GM21786 (cell line): ENCODE results near the gene DYNC2H1.

Experiments
- ATAC-seq: cut with Tn5 transposase; IDR thresholded peaks from one replicate; pipeline ENCODE4 v1.9.1; 2021; ENCODE audit not compliant: unreplicated experiment

The DYNC2H1 gene

DNA sequence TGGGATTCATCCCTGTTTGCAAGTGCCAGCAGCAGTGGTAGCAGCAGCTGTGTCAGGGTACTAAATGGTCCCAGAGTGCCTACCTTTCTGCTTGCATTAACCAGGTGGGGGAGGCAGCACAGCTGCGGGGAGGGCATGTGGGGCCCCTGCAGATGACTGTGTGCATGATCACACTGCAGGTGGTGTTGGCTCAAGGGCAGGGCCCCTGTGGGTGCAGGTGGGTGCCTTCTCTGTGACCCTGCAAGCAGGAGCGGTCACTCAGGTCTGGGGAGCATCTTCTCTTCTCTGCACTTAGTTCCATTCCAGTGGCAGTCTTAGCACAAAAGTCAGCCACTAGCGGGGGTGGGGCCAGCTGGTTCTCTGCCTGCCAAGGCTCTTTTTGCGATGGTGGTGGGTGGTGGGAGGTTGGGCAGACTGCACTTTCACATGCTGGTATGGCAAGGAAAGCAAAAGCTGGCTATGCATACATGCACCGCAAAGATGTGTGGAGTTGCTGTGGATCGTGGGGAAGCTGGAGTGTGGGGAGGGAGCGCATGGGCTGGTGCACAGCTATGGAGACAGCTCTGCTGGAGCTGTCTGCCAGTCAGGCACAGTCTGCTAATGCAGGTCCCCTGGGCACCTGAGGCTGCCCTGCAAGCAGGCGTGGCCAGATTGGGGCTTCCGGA lies 157.1 kb downstream of the DYNC2H1 start:
- ATAC-seq: no peak

DNA sequence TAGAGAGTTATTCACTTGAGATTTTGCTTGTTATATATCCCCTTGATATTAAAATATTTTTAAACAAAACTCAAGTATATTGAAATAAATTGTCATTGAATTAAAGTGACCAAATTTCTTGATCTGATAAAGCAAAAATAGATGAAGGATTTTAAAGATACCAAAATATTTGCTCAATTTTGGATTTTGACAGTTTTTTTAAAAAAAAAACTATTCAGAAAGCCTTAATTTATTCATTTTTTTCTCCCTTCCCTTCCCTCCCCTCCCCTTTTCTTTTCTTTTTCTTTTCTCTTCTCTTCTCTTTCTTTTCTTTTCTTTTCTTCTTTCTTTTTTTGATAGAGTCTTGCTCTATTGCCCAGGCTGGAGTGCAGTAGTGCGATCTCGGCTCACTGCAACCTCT lies 163.7 kb downstream of the DYNC2H1 start:
- no peak for ATAC-seq

DNA sequence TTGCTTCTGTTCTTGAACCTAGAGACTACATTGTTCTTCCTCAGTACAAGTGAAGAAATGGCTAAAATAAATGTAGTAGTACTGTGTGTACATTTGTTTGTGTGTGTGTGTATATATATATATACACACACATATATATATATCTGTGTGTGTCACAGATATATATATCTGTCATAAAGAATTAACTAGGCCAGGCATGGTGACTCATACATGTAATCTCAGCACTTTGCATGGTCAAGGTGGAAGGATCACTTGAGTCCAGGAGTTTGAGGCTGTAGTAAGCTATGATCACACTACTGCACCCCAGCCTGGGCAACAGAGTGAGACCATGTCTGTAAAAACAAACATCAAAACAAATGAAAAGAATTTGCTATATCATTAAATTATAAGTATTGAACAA lies 164.8 kb downstream of the DYNC2H1 start:
- ATAC-seq: no peak

DNA sequence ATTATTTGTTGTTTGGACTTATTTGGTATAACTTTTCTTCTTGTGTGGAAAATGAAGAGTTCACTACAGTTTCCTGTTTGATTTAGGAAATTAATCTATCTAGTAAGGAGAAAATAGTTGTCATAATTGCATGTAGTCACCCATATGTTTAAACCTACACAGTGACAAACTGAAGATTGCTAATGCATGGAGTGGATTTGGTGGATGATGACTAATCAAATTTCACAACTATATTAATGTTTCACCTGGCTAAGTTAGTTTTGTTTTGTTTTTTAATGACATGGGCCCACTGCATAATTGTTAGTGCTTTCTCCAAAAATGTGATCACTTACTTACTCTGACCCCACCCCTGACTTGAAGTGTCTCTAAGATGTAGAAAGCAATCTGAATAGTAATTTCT lies 170.6 kb downstream of the DYNC2H1 start:
- ATAC-seq: no peak

DNA sequence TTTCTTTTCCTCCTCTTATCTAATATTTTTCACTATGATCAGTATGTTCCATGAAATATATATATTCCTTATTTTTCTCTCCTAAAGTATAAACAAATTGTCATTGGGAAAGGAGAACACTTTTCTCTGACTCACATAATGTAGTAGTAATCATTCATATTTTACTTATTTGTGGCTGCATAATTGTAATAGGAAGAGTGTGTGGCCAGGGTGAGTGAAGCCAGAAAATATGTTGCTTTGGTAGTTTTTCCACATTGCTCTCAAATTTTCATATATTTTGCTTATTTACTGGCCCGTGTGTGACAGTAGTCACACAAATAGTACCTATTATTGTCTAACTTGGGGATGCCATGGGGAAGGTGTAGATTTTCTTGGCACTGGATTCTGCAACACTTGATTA lies 172.1 kb downstream of the DYNC2H1 start:
- ATAC-seq: no peak

DNA sequence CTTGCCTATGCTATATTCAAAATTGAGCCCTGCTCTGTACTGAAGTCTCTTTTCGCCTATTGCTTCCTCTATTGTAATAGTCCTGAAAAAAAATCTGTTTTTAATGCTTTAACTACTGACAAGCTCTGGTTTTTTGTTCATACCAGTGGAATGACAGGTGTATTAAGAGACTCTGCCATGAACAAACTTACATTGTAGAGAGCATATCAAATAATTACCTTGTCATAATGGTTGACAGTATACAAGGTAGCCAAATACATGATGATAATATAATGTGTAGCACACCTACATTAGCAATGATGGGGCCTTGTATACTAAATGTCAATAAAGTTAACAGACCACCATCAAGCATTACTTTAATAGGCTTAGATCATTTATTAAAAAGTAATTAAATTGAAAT lies 175.0 kb downstream of the DYNC2H1 start:
- no peak for ATAC-seq

DNA sequence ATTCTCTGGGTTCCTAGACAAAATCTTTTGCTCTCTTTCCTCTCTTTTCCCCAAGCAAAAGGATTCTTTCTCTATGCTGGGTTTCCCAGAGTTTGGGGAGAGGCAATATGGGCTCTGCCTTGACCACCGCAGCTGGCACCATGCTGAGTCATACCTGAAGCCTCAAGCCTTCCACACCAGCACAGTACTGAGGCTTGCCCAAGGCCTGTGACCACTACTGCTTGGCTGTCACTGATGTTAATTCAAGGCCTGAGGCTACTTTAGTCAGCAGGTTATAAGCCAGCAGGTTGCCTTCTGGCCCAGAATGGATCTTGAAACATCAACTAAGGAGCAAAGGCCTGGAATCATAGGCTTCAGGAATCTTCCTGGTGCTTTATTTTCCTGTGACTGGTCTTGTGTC lies 185.3 kb downstream of the DYNC2H1 start:
- ATAC-seq: no peak

DNA sequence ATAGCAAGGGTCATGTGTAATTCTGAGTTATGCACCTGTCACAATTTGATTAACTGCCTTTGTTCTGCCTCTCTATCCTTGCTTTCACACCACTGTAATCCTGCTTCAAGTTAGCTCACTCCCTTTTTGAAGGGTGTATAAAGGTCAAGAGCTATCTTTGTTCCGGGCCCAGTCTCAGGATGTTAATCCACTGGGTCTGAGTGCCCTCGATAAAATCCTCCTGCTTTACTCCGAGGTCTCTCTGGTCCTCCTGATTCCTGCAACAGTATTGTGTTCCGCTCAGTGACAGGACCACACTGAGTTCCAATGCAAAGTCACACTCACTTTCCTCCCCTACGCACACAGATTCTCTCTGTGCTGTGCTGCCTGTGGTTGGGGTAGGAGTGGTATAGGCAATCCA lies 186.5 kb downstream of the DYNC2H1 start:
- ATAC-seq: no peak

DNA sequence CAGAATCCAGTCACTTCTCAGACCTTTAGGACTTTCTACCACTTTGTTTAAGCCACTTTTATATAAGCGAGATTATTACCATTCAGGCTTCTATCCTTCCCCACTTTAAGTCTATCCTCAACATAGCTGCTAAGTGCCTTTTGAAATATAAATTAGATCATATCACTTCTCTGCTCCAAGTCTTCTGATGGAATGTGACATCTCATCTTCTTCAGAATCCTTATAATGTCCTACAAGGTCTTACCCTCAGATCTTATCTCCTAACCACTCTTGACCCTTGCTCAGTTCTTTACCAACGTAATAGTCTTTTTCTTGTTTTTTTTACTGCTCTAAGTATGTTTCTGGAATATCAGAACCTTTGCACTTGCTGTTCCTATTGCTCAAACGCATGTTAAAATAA lies 188.7 kb downstream of the DYNC2H1 start:
- ATAC-seq: no peak

DNA sequence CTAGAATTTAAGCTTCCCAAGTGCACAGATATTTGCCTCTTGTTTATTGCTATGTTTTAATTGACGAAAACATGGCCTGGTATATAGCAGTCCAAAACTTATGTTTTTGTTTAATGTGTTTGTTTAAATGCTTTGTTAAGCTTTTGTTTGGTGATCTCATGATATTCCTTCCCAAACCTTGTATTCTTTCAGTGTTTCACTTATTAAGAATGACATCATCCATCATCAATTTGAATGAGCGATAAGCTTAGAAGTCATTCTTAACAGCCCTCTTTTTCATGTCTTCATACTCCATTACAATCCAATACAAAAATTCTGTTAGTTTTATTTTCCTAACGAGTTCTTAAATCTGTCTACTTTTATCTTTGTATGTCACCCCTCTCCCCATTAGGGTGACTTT lies 206.0 kb downstream of the DYNC2H1 start:
- ATAC-seq: no peak

DNA sequence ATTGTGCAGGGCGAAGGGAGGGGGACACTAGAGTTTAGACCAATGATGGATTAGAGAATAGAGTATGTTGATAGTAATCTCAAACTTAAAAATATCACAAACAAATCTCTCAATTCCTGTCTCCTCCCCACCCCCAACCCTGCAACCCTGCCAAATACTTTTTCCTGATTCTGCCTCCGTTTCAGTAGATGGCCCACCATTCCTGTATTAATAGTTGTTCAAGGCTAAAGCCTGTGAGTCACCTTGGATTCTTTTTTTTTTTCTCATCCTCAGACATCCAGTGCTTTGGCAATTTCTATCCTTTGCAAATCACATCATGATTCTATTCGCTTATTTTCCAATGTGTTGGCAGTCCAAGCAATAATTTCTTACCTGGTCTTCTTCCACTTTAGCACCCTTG lies 207.9 kb downstream of the DYNC2H1 start:
- ATAC-seq: no peak

DNA sequence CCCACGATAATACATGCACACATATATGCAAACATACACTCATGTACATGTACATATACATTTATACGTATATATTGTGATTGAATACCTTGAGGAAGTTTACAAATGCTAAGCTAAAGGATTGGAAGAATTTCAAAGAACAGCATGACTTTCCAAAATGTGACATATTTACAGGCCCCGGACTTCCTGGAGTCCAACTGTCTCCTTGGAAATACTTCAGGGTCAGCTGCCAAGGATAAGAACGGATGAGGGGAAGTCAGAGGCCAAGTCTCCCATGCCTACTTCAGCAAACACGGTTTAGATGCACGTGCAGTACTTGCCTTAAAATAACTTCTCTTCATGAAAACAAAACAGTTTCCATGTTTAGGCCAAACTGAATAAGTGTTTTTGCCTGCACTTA lies 213.6 kb downstream of the DYNC2H1 start:
- ATAC-seq: no peak

DNA sequence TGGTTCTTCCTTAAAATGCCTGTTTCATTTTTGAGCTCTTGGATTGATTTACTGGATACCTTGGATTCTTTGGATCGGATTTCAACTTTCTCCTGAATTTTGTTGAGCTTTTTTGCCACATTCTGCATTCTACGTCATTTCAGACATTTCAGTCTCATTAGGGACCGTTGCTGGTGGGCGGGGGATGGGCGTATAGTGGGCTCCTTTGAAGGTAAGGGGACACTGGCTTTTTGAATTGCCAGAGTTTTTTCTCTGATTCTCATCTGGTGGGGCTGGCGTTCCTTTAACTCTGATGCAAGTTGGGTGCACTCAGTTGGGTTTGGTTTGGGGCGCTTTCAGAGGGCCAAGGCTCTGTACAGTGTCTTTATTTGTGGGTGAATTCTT lies 216.5 kb downstream of the DYNC2H1 start:
- ATAC-seq: no peak

DNA sequence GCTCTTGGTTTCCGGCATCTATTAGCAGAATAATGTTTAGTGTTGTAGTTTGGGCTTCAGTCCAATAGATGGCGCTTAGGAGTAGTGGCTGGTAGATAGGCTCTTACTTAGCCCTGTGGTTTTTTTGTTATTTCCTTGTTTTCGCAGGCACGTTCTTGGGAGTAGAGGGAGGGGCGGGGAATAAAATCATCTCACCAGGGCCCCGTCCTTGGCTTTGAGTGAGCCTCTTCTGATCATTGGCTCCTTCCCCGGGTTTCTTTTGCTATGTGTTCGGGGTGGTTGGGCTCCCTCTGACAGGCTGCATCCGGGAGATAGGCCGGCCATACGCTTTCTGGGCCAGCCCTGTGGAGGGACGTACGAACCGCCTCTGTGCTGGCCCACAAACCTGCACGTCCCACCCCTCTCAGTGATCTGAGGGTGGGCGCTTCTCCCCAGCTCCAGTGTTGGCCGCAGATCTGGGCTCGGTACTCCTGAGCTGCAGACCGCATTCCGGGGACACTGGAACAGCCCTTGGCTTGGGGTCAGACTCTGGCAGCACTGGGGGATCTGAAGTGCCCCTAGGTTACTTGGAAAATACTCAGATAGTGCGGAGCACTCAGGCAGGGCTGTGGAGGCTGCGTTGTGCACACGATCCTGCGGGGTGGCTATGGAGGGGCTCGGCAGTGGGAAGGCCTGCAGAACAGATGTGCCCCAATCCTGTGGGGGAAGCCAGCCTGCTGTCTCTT lies 217.0 kb downstream of the DYNC2H1 start:
- ATAC-seq: peak; percentile 93

DNA sequence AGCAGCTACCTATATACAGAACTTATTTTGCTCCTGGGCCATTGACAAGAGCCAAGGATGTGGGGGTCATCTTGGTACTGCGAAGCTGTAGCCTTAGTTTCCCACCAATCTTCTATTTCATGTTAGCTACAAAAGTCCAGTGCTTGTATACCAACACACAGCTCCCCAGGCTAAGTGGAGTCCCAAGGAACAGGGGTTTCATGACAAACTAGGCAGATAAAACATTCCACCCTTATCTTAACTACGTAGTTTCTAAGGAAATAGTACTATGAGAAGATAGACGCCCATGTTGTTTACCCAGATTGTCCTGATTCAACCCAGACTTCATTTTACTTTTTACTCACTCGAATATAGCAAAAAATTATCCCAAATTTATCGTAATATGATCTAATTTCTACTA lies 218.5 kb downstream of the DYNC2H1 start:
- ATAC-seq: no peak

DNA sequence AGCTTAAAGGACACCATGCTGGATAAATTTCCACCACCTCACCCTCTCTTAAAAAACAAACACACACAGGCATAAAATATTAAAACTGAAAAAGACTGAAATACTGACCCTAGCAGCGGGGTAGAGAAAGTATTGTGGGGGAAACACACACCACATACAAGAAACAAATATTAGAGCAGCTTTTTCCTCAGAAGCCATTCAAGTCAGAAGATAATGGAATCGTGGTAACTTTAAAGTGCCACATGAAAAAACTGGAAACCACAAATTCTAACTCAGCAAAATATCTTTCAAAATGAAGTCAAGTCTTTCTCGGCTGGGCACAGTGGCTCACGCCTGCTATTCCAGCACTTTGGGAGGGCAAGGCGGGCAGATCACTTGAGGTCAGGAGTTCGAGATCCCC lies 223.2 kb downstream of the DYNC2H1 start:
- no peak for ATAC-seq

DNA sequence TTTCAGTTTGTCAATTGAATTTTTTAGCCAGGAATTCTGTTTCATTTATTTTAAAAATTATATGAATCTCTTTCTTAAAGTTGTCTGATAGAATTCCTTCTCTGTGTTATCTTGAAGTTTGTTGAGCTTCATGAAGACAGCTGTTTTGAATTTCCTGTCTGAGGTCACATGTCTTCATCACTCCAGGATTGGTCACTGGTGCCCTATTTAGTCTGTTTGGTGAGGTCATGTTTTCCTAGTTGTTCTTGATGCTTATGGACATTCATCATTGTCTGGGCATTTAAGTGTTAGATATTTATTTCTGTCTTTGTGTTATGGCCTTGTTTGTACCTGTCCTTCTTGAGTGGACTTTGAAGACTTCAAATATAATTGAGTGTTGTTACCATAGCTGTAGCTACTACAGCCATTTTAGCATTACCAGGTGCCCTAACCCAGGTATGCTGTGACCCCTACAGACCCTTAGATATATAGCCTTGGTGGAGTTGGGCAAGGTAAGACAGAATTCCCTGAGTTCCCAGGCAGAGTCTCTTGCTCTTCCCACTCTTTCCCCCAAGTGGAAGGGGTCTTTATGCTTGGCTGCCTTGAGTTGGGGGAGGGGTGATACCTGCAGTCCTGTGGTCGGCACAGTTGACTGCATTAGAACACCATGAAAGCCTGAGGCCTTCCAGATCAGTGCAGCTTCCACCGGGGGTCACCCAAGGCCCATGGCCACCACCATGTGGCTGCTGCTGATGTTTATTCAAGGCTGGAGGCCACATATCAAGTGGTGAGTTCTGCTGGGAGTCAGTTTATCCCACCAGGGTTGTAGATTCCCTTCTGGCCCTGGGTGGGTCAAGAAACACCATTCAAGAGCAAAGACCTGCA lies 229.6 kb downstream of the DYNC2H1 start:
- no peak for ATAC-seq

DNA sequence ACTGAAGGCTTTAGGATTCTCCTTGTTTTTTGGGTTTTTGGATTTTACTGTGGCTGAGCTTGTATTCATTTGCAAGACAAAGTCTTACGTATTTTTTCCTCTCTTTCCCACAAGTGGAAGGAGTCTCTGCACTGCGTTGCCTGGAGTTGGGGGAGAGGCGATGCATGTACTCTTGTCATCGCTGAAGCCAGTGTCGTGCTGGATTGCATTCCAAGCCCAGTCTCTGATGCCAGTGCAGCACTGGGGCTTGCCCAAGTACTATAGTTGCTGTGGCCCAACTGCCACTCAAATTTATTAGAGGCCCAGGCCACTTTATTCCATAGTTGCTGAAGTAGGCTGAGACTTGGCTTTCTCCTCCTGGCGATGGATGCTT lies 230.2 kb downstream of the DYNC2H1 start:
- ATAC-seq: no peak

DNA sequence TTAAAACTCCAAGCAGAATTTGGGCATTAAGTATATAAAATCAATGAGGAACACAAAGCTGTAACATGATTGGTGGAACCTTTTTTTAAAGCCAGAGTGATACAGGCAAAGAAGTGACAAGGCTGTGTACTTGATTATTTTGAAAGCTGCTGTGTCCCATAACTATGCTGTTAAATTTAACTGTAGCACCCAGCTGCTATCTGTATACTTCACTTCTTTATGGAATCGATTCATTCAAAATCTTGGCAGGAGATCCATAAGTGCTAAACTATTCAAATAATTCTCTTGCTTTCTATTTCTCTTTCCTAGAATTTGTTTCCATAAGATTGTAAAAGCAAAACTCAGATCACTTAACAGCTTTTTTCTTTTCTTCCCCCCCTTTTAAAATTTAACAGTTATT lies 231.7 kb downstream of the DYNC2H1 start:
- no peak for ATAC-seq

DNA sequence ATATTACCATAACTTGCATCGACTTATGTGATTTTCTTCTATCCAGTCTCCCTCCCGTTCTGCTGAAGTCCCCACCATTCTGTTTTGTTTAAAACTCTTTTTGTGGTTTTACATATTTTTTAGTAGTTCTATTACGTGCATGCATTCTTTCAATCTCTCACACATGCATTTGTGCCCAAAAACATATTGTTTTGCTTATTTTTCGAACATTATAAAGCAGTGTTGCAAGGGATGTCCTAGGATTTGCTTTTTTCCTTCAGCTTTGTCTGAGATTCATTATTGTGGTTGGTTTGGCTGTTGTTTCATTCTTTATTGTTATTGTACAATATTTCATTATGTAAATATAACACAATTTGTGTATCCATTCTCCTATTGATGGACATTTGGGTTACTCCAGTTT lies 235.7 kb downstream of the DYNC2H1 start:
- ATAC-seq: no peak

DNA sequence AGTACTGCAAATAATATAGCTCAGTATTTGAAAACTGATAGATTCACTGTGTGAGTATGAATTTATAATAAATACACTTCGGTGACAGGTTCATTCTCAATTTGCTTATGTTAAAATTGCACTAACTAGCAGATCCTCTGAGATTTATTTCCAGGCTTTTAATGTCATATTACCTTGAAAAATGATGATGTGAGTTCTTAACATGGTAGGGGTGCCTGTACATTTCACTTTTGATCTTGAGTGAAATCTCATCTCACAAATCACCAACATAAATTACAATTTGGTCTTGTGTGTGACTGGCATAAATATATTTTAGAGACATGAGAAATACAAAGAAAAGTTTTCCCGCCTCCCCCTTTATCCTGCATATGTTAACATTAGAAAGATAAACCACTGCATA lies 240.4 kb downstream of the DYNC2H1 start:
- ATAC-seq: no peak

DNA sequence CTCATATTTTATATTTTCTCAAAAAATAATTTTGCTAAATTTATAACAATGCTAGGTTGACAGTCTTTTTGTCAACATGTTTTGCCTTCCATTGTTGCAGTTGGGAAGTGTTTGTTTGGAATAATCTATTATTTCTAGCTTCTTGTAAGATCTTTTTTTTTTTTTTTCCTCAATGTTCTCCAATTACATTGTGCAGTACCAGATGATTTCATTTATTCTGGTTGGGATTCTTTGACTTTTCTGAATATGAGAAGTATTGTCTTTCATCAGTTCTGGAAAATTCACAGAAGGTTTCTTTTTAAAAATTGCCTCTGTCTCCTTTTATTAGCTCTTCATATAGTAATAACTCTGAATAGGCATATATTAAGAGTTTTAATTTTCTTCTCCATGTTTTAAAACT lies 245.4 kb downstream of the DYNC2H1 start:
- no peak for ATAC-seq
